A673 (cell line): Measurements from ENCODE around the gene WDR27. TPM values are rescaled to one million over a fixed set of nuclear protein-coding genes. Genes with fewer than 3 reads are reported as not detected.

Source experiments
- BruUV-seq: library from RNA; stranded (reverse); fragments of 400-500 nt; replicated peaks from 2 replicates; lab custom pipeline; 2021; lab: Mats Ljungman, UMichigan
- CTCF ChIA-PET: fragments of 300-600 bp; sonication (Branson Sonifier 250); formaldehyde crosslinking; loops from one replicate; lab custom pipeline; 2022; ENCODE audit warnings: antibody characterized with exemption; lab: Charles Lee
- POLR2A ChIA-PET: fragments of 300-600 bp; sonication (Branson Sonifier 250); formaldehyde crosslinking; loops from one replicate; lab custom pipeline; 2022; ENCODE audit warnings: antibody characterized with exemption; ENCODE audit not compliant: low non-redundant PET; lab: Charles Lee
- DNase-seq: peaks from one replicate; pipeline ENCODE4 v3.0.0-alpha.2; 2015; ENCODE audit warnings: low spot score
- H3K27ac ChIP-seq: fragments of 200-600 bp; sonication (generic); 2 replicates; pipeline ENCODE4 v1.5.1; 2016; ENCODE audit warnings: mixed run types, low read depth, mild to moderate bottlenecking, mixed read lengths, antibody characterized with exemption, low read length; ENCODE audit not compliant: poor library complexity, severe bottlenecking
- H3K27me3 ChIP-seq: fragments of 200-600 bp; sonication (generic); replicated peaks from 2 replicates; pipeline ENCODE4 v1.6.1; 2017; ENCODE audit warnings: mixed run types, low read depth, mild to moderate bottlenecking, mixed read lengths, antibody characterized with exemption, low read length; ENCODE audit not compliant: insufficient read depth, poor library complexity
- H3K36me3 ChIP-seq: fragments of 200-600 bp; sonication (generic); 2 replicates; pipeline ENCODE4 v1.6.1; 2016; ENCODE audit warnings: mixed run types, mild to moderate bottlenecking, mixed read lengths, antibody characterized with exemption, low read length; ENCODE audit not compliant: insufficient read depth, poor library complexity, severe bottlenecking
- H3K4me1 ChIP-seq: fragments of 200-600 bp; sonication (generic); 2 replicates; pipeline ENCODE4 v1.6.1; 2017; ENCODE audit warnings: mixed run types, mild to moderate bottlenecking, mixed read lengths, antibody characterized with exemption, low read length; ENCODE audit not compliant: insufficient read depth, poor library complexity, severe bottlenecking
- H3K4me3 ChIP-seq: fragments of 200-600 bp; sonication (generic); 2 replicates; pipeline ENCODE4 v1.5.1; 2016; ENCODE audit warnings: low read depth, mixed run types, mild to moderate bottlenecking, mixed read lengths, low read length; ENCODE audit not compliant: poor library complexity, severe bottlenecking
- H3K9me3 ChIP-seq: fragments of 200-600 bp; sonication (generic); 2 replicates; pipeline ENCODE4 v1.6.1; 2016; ENCODE audit warnings: mixed run types, low read depth, mild to moderate bottlenecking, mixed read lengths, antibody characterized with exemption, low read length; ENCODE audit not compliant: poor library complexity, severe bottlenecking
- CTCF ChIP-seq: fragments of 300-800, 200-600 bp; sonication (generic); conservative IDR thresholded peaks from 2 replicates; pipeline ENCODE4 v1.5.1; 2017; ENCODE audit warnings: low read depth, mild to moderate bottlenecking, antibody characterized with exemption, low read length, moderate library complexity, mixed read lengths
- EZH2 ChIP-seq: fragments of 200-600 bp; sonication (generic); IDR thresholded peaks from 2 replicates; pipeline ENCODE4 v1.6.1; 2017; ENCODE audit warnings: borderline replicate concordance, low read depth, mild to moderate bottlenecking, mixed read lengths, antibody characterized with exemption, low read length; ENCODE audit not compliant: poor library complexity, severe bottlenecking
- intact Hi-C: fragments of 100-400 bp; cut with micrococcal nuclease; formaldehyde crosslinking; loops from one replicate; pipeline ENCODE4 v1.10.0; 2022; ENCODE audit not compliant: unreplicated experiment
- total RNA-seq: library from RNA; stranded (reverse); gene quantifications from 2 replicates; pipeline ENCODE4 v1.2.3, GENCODE V29; 2021

Gene WDR27
- total RNA-seq, 1 experiment from 2014 or later, result 77.3 TPM

DNA sequence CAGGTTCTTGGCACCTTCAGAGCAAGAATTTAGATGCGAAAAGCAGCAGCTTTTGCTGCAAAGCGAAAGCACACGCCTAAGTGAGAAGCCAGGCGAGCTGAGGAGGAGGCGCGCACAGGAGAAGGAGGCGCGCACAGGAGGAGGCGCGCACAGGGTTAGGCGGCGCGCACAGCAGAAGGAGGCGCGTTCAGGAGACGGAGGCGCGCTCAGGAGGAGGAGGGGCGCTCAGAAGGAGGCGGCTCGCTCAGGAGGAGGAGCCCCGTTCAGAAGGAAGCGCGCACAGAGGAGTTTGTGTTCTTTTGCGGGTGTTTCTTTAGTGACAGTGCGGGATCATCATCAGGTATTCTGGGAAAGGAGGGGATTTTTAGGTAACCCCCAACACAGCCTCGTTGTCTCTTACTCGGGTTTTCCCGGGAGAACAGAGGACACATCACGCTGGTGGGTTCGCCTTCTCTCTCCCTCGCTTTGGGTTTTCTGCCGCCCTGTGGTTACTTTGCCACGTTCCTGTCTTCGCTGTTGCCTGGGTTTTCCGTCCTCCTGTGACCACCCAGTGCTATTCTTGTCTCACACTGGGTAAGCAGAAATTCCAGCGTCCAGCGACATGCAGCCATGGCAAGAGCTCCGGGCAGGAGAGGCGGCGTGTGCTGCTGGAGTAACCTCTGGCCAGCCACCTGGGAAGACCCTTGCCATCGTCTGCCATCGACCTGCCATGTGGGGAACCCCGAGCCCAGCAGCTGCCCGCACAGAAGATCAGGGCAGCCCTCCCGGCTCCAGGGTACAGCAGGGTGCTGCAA, 47.0 kb downstream of the WDR27 start:
- intact Hi-C loops, result loop anchor here (10.0 kb wide), 1 partner anchor 760 kb away; no protein-coding TSS in a partner anchor
- no peaks in the 10 kb centered on the region for H3K9me3 ChIP-seq
- H3K27me3 ChIP-seq, result no peaks in the 10 kb centered on the region
- BruUV-seq, result no TSS peak
- peak overlapping the region; percentile 46 for H3K4me3 ChIP-seq
- no peaks in the 10 kb centered on the region for H3K4me1 ChIP-seq
- H3K36me3 ChIP-seq, result peaks cover 4% of the 10 kb centered on the region
- ChIA-PET POLR2A (no interaction called here), CTCF (interaction anchor here (0.5 kb wide), 1 partner anchor 1631 kb away, joined by 5 read pairs; no protein-coding TSS in a partner anchor)
- no peak for TF ChIP-seq EZH2
- TF ChIP-seq CTCF, result peak; percentile 27; the same call in 1 of the 2 replicates
- DNase-seq, result peak; percentile 76
- H3K27ac ChIP-seq, result peak overlapping the region; percentile 42

DNA sequence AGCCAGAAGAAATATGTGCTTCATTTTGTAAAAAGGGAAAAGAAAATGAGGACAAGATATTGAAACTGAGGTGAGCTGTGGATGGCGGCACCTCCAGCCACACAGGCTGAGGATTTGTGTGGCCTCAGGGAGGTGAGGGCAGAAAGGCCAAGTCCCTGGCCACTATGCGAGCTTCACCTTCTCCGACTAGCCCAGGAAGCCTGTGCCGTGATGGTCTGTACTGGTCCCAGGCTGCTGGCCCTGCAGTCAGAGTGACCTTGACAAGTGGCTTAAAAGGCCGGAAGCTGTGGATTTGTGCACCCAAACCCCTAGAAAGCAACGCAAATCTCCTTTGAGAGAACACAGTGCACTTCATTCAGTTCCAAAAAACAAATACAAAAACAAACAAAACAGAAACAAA, 48.1 kb downstream of the WDR27 start:
- Histone ChIP-seq H3K4me3 (no peak overlapping the region), H3K36me3 (peaks cover 4% of the 10 kb centered on the region), H3K9me3 (no peaks in the 10 kb centered on the region), H3K27me3 (no peaks in the 10 kb centered on the region), H3K27ac (no peak overlapping the region), H3K4me1 (no peaks in the 10 kb centered on the region)
- DNase-seq, result no peak
- ChIA-PET POLR2A (no interaction called here), CTCF (no interaction called here)
- TF ChIP-seq CTCF (no peak), EZH2 (no peak)
- BruUV-seq, result TSS peak; percentile 19
- intact Hi-C loops, result loop anchor here (10.0 kb wide), 1 partner anchor 759 kb away; no protein-coding TSS in a partner anchor

GRCh38 chr6:169652896-169653295, 48.9 kb downstream of the WDR27 start:
- H3K4me1 ChIP-seq, result no peaks in the 10 kb centered on the region
- H3K27ac ChIP-seq, result no peak overlapping the region
- ChIA-PET CTCF (no interaction called here), POLR2A (no interaction called here)
- TF ChIP-seq CTCF, result no peak
- TF ChIP-seq EZH2, result no peak
- H3K36me3 ChIP-seq, result peaks cover 4% of the 10 kb centered on the region
- no peaks in the 10 kb centered on the region for H3K9me3 ChIP-seq
- no peaks in the 10 kb centered on the region for H3K27me3 ChIP-seq
- no TSS peak for BruUV-seq
- intact Hi-C loops, result loop anchor here (10.0 kb wide), 1 partner anchor 758 kb away; no protein-coding TSS in a partner anchor
- no peak overlapping the region for H3K4me3 ChIP-seq
- DNase-seq, result no peak
